Transverse colon (tissue), 3 donors: ENCODE measurements around the gene TOB1.
"Not testable (repeated sequence)": the region's sequence is repeated elsewhere in the genome, so short reads cannot be mapped to it uniquely, and the experiment has no call there.

Source experiments
- CTCF ChIP-seq, 5 experiments: fragments of 200-600 bp in 3 of 5; fragments of 450-650 bp in 2 of 5; sonication (generic) in 3 of 5; IDR thresholded peaks; 1 replicate in 2 of 5; 2 replicates in 3 of 5; pipeline ENCODE4 v1.5.1; 2016 to 2017; ENCODE audit warnings: antibody characterized with exemption in 5 of 5, inconsistent platforms in 3 of 5, mild to moderate bottlenecking in 2 of 5, moderate library complexity in 1 of 5
- POLR2A ChIP-seq: fragments of 450-650 bp; IDR thresholded peaks from one replicate; pipeline ENCODE4 v1.6.1; 2016; ENCODE audit warnings: antibody characterized with exemption, mild to moderate bottlenecking, moderate library complexity

GRCh38 chr17:50894513-50894912, 28.4 kb upstream of the TOB1 start:
- not testable (repeated sequence) for TF ChIP-seq CTCF (IDR thresholded peaks at IDR 0.05); POLR2A
